Measurements from ENCODE around the gene YBX3.

DNA sequence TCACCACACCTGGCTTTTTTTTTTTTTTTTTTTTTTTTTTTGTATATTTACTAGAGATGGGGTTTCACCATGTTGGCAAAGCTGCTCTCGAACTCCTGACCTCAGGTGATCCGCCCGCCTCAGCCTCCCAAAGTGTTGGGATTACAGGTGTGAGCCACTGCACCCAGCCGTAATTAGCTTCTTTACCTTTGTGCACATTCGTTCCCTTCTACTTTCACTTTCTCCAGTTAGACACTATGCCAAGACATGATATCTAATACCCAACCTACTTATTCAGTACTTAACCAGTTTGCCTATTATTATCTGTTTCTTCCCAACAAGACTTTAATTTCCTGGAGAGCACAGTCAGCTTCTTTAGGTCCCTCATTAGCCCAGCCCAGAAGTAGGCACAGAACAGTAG is 54.6 kb downstream of the YBX3 start:
- TF ChIP-seq, protein P1, sequence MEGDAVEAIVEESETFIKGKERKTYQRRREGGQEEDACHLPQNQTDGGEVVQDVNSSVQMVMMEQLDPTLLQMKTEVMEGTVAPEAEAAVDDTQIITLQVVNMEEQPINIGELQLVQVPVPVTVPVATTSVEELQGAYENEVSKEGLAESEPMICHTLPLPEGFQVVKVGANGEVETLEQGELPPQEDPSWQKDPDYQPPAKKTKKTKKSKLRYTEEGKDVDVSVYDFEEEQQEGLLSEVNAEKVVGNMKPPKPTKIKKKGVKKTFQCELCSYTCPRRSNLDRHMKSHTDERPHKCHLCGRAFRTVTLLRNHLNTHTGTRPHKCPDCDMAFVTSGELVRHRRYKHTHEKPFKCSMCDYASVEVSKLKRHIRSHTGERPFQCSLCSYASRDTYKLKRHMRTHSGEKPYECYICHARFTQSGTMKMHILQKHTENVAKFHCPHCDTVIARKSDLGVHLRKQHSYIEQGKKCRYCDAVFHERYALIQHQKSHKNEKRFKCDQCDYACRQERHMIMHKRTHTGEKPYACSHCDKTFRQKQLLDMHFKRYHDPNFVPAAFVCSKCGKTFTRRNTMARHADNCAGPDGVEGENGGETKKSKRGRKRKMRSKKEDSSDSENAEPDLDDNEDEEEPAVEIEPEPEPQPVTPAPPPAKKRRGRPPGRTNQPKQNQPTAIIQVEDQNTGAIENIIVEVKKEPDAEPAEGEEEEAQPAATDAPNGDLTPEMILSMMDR (IDR thresholded peaks at IDR 0.05; ENCODE audit: low read length) = no peak
- TF ChIP-seq EZH2phosphoT487 (IDR thresholded peaks at IDR 0.05; ENCODE audit: low read length) (no peak), EZH2 (optimal IDR thresholded peaks at IDR 0.05; ENCODE audit: low read depth, low read length) (no peak)
